Suppressor macrophage treated with lipopolysaccharide for 4 hours (primary cell): Measurements from ENCODE around the gene CPXM1.

Experiments
- DNase-seq: peaks from one replicate; pipeline ENCODE4 v3.0.0-alpha.2; 2020

The CPXM1 gene

DNA sequence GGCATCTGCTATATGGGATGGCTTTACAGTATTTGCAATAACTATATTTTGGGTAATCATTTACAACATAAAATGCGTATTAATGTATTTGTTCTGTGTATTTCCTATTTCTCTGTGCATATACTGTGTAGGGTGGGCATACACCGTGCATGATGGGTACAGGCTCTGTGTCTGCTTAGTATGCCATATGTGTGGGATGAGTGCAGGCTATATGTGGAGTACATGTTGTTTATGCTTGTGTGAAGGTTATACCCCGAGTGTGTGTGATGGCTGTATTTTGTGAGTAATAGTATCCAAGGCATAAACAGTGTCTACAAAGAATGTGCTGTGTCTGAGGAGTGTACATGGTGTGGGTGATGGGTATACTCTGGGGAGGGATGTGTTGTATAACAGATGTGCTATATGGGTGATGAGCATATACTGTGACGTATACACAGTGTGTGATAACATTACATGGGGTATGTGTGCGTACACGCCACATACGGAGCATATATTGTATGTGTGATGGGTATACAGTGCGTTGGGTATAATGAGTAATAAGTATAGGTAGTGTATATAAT lies 52.7 kb downstream of the CPXM1 start:
- no peak for DNase-seq

DNA sequence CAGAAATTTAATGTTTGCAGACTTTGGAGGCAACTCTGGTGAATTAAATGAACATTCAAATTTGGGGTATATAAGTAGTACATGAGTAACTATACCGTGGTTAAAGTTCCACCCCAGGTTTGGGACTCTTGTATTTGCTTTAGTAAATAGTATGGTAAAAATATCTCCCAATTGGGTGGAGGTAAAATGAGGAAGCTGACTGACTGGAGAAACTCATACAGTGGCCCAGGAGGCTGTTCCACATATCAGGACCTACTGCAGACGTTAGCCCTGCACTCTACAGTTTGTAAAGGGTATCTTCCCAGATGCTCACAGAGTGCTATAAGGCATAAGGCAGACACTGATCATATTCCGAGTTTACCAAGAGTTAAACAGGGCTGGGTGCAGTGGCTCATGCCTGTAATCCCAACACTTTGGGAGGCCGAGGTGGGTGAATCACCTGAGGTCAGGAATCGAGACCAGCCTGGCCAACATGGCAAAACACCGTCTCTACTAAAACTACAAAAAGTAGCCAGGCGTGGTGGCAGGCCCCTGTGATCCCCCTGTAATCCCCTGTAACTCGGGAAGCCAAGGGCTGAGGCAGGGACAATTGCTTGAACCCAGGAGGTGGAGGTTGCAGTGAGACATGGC lies 53.7 kb downstream of the CPXM1 start:
- no peak for DNase-seq

DNA sequence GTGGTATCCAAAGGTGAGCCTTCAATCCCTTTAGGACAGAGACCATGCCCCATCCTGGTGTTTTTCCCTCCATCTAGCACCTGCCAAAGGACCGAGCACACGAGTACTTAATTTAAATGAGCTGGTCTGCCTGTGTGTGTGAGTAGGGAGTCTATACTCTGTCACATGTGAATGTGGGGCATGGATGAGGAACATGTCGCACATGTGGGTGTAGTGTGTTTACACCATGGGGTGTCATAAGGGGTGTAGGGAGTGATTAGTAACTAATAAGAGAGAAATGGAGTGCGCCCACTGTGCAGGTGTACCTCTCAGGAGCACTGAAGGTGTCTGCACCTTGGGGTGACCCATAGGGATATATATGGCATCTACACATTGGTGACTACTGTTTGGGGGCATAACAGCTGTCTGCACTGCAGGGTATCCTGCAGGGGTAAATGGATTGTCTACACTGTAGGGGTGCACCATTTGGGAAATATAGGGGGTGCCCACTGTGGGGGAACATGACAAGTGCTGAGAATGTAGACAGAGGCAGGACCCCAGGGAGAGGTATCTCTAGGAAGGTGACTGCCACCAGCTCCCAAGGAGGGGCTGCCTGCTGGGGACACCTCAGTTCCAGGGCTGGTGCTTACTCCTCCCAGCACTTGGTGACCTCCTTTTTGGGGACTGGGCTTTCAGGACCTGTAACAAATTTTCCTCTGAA lies 54.3 kb downstream of the CPXM1 start:
- DNase-seq = no peak

DNA sequence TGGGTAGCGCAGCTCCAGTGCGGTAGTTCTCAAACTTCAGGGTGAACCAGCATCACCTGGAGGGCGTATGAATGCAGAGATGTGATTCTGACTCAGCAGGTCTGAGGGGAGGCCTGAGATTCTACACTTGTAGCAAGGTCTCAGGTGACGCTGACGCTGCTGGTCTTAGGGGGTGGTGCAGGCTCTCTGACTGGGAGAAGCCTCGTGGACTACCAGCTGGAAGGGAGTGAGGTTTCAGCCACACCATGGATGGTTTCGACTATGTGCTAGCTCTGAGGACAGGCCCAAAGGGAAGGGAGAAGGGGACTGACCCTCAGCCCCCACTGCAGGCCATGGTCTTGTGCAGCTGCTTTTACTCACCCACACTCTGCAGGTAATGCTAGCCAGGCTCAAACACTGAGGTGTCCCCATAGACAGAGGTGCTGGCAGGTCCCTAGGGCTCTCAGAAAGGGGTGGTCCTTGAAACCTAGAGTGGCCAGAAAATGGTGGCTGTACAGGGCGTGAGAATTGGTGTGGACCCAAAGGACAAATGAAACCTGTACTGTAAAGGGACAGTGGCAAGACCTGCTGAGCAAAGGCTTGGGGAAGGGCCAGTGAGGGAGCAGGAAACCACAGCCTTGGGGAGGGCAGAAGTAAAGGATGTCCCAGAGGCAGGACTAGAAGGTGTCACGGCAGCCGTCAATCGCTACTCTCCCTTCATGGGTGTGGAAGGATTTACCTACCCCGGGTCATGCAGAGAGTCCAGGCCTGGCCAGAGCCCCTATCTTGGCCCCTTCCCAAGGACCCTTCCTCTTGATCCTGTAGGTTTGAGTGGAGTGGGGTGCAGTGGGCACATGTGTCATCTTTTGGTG lies 55.1 kb downstream of the CPXM1 start:
- no peak for DNase-seq
